Panc1 (cell line): ENCODE measurements around the gene TMCO1.

Experiments
- CTCF ChIP-seq: fragments of 450-650 bp; IDR thresholded peaks from 2 replicates; pipeline ENCODE4 v1.5.1; 2017; ENCODE audit warnings: mild to moderate bottlenecking
- POLR2AphosphoS5 ChIP-seq: IDR thresholded peaks from 2 replicates; pipeline ENCODE4 v1.6.1; 2012; ENCODE audit warnings: mild to moderate bottlenecking, low read depth, low read length, moderate library complexity
- REST ChIP-seq, 2 experiments: IDR thresholded peaks; 2 replicates each; pipeline ENCODE4 v1.6.1; 2011 to 2012; ENCODE audit warnings: low read depth in 2 of 2, control low read depth in 1 of 2, low read length in 1 of 2, mild to moderate bottlenecking in 1 of 2, moderate library complexity in 1 of 2; ENCODE audit not compliant: insufficient read depth in 1 of 2
- TCF7L2 ChIP-seq: IDR thresholded peaks from 2 replicates; pipeline ENCODE4 v1.6.1; 2011; ENCODE audit warnings: mild to moderate bottlenecking, low read depth, low read length, inconsistent platforms

- no peak for TF ChIP-seq CTCF
- TF ChIP-seq REST (IDR thresholded peaks at IDR 0.05; ENCODE audit: insufficient read depth in 1 of 2, low read depth in 2 of 2, low read length in 1 of 2): no peak
- no peak for TF ChIP-seq POLR2AphosphoS5
- TF ChIP-seq TCF7L2: no peak
Measured at GRCh38 chr1:165807613-165808012, 38.9 kb upstream of the TMCO1 start.
